ENCODE measurements around the gene MPRIP.

Gene MPRIP

DNA sequence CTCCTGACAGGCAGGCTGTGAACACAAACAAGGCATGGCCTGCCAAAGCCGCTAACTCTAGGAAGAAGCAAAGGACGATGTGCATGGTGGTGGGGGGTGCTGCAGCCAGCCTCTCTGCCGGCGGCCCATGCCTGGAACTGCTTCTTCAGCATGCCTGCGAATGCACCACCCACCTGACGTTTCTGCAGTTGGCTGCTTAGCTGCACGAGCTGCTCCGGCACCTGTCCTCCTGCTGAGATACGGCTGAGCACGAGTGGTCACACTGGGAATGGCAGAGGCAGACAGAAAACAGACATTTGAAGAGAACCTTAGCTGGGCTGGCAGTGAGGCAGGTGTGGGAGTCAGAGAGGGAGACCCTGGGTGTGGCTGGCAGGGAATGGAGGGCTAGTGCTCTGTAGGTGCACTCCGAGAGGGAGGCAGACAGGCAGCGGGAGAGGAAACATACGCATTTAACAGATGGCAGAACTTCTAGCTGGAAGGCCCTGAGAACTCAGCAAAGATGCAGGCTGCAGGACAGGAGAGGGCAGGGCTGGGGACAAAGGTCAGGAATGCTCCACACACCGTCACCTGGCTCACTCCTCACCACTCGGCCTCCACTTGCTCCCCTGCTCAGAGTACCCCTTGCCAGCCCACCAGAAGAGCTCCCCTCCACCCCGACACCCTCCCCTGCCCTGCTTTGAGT, 189.5 kb downstream of the MPRIP start:
- DNase-seq, result no peak
- peaks cover 58% of the 10 kb centered on the region for H3K36me3 ChIP-seq
- no peaks in the 10 kb centered on the region for H3K27me3 ChIP-seq (ENCODE audit: insufficient read depth, low read depth, severe bottlenecking)
- H3K27ac ChIP-seq, result no peak overlapping the region
- H3K9me3 ChIP-seq (ENCODE audit: severe bottlenecking), result no peaks in the 10 kb centered on the region
- TF ChIP-seq, protein P1, sequence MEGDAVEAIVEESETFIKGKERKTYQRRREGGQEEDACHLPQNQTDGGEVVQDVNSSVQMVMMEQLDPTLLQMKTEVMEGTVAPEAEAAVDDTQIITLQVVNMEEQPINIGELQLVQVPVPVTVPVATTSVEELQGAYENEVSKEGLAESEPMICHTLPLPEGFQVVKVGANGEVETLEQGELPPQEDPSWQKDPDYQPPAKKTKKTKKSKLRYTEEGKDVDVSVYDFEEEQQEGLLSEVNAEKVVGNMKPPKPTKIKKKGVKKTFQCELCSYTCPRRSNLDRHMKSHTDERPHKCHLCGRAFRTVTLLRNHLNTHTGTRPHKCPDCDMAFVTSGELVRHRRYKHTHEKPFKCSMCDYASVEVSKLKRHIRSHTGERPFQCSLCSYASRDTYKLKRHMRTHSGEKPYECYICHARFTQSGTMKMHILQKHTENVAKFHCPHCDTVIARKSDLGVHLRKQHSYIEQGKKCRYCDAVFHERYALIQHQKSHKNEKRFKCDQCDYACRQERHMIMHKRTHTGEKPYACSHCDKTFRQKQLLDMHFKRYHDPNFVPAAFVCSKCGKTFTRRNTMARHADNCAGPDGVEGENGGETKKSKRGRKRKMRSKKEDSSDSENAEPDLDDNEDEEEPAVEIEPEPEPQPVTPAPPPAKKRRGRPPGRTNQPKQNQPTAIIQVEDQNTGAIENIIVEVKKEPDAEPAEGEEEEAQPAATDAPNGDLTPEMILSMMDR (IDR thresholded peaks at IDR 0.05; ENCODE audit: low read depth, low read length), result no peak
- H3K4me3 ChIP-seq (ENCODE audit: low read depth, low read length), result no peak overlapping the region

DNA sequence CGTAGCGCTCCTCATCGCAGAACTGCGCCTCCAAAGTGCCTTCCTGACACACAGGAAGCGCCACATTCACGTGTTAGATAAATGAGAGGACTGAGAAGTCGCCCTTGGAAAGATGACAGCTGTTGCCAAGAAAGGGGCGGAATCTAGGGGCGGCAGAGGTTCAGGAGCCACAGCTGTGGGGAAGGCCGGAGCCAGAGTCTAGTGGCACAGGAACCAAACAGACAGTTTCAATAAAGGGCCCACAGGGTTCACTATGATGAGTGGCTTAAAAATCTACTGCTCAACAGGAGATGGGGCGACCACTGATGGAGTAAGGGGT, 190.0 kb downstream of the MPRIP start:
- peaks cover 55% of the 10 kb centered on the region for H3K36me3 ChIP-seq
- TF ChIP-seq, protein P1 (IDR thresholded peaks at IDR 0.05; ENCODE audit: low read depth, low read length), result no peak
- no peak overlapping the region for H3K4me3 ChIP-seq (ENCODE audit: low read depth, low read length)
- DNase-seq, result no peak
- H3K27ac ChIP-seq, result no peak overlapping the region
- no peaks in the 10 kb centered on the region for H3K27me3 ChIP-seq (ENCODE audit: insufficient read depth, low read depth, severe bottlenecking)
- no peaks in the 10 kb centered on the region for H3K9me3 ChIP-seq (ENCODE audit: severe bottlenecking)

DNA sequence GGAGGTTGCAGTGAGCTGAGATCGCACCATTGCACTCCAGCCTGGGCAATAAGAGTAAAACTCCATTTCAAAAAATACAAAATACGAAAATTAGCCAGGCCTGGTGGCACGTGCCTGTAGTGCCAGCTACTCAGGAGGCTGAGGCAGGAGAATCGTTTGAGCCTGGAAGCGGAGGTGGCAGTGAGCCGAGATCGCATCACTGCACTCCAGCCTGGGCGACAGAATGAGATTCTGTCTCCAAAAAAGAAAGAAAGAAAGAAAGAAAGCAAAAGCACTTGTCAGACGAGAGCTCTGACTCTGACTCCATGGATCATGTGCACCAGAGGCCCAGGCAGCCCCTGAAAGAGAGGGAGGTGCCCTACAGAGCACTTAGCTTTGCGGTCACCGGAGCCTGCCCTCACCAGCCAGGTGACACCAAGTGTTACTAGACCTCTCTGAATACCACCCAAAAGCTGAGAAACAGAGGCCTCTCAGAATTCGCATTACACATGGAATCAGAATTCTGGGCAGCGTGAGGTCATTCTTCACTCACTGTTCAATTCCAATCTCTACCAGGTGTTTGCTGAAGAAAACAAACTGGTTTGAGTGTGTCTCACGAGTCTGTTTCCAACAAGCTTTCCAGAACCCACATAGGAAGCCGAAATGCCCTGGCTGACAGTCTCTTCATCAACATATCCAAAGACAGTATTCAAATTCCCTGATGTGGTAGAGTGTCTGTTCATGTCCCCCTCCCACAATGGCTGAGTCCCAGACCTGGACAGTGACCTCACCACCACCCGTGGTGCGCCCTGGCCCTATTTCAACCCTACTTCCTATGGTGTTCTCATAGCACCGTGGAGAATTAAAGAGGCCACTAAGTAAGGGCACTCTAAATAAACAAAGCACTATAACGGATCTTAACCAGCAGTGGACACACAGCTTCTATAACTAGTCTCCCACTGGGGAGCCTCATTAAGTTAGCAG, 193.2 kb downstream of the MPRIP start:
- peaks cover 25% of the 10 kb centered on the region for H3K36me3 ChIP-seq
- peak overlapping the region; percentile 89; the same call in 1 of the 2 replicates for H3K4me3 ChIP-seq (ENCODE audit: low read depth, low read length)
- TF ChIP-seq, protein P1 (IDR thresholded peaks at IDR 0.05; ENCODE audit: low read depth, low read length), result no peak
- no peak overlapping the region for H3K27ac ChIP-seq
- no peak for DNase-seq
- no peaks in the 10 kb centered on the region for H3K27me3 ChIP-seq (ENCODE audit: insufficient read depth, low read depth, severe bottlenecking)
- no peaks in the 10 kb centered on the region for H3K9me3 ChIP-seq (ENCODE audit: severe bottlenecking)

DNA sequence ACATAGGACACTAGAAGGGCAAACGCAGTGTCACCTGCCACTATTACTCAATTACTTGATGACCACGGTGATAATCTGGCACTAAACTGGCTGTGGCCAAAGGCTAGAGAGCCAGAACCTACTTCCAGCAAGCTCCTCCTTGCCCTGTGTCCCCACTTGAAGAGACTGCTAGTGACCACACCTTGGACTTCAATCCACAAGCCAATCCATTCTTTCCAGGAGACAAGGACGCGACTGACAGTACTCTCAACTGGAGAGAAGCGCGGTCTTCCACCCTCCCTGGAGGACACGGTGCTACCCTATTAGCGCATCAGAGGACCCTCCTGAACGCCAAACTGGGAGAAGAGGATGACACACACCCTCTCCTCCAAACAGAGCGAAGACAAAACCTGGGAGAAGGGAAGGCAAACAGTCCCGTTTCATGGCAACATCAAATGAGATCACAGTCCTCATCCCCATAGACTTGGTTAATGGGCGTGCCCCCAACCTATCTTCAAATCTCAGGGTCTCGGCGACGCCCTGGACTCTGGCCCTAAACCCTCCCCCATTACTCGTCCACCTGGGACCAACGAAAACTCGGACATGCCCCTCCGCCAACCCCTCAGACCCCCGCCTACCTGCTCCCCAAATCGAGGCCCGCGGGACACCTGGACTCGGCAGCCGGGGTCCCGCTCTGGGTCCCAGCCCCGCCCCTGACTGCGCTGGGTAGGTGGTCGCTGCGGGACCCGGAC, 194.2 kb downstream of the MPRIP start:
- H3K9me3 ChIP-seq (ENCODE audit: severe bottlenecking), result no peaks in the 10 kb centered on the region
- H3K27me3 ChIP-seq (ENCODE audit: insufficient read depth, low read depth, severe bottlenecking), result no peaks in the 10 kb centered on the region
- H3K4me3 ChIP-seq (ENCODE audit: low read depth, low read length), result peak overlapping the region; percentile 89
- peak overlapping the region; percentile 100 for H3K27ac ChIP-seq
- DNase-seq, result peak; percentile 15
- TF ChIP-seq, protein P1 (IDR thresholded peaks at IDR 0.05; ENCODE audit: low read depth, low read length), result no peak
- peaks cover 20% of the 10 kb centered on the region for H3K36me3 ChIP-seq

DNA sequence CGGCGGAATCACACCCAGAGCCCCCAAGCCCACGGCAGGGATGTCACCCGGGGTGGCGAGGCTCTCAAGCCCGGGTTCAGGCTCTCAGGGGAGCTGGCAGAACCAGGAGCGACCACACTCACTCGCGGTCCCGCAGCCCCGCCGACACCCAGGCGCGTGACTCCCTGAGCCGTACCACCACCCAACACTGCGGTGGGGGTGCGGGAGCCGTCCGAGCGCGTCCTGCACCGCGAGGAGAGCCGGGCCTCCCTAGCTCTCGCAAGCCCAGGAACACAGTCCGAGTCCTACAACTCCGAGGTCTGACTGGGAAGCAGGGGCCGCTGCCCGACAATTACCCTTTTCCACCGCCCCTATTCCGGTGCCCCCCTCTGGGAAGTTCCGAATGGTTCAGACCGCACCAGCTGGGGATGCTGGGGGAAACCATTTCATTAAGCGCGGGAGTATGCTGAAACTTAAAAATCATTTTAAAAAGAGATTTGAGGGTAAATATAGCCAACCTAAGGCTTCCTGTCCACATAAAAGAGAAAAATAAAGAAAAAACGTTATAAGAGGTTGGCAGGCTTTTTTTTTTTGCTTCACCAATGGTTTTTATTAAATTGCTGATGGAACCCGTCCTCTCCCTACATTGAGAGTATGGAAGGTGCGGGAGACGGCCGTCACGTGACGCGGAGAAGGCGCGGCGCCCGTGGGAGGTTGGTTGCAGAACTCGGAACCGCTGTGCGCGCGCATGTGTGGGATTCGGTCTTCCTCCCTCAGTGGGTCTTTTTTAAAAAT, 195.0 kb downstream of the MPRIP start, which contains the start of gene FLCN:
TSS of gene FLCN (minus strand) at position 143 of the 774 bp plus-strand sequence. CDS start 9,031 bp downstream, outside the sequence.
- DNase-seq, result peak; percentile 85
- Histone ChIP-seq H3K9me3 (ENCODE audit: severe bottlenecking) (no peaks in the 10 kb centered on the region), H3K36me3 (peaks cover 12% of the 10 kb centered on the region), H3K4me3 (ENCODE audit: low read depth, low read length) (peak within 1 kb of the TSS; percentile 89), H3K27ac (peak within 1 kb of the TSS; percentile 100), H3K27me3 (ENCODE audit: insufficient read depth, low read depth, severe bottlenecking) (no peaks in the 10 kb centered on the region)
- TF ChIP-seq, protein P1 (IDR thresholded peaks at IDR 0.05; ENCODE audit: low read depth, low read length), result no peak
